Uterus (tissue), 2 donors: ENCODE results near the gene RELB.

Experiments
- POLR2A ChIP-seq, 2 donors: fragments of 450-650 bp; IDR thresholded peaks; one replicate each; pipeline ENCODE4 v1.6.1; 2016; ENCODE audit warnings: antibody characterized with exemption in 2 of 2, mild to moderate bottlenecking in 1 of 2, moderate library complexity in 1 of 2
- TF ChIP-seq, protein P1 (sequence below), 4 experiments: fragments of 200-600 bp in 2 of 4; fragments of 450-650 bp in 2 of 4; sonication (generic) in 2 of 4; IDR thresholded peaks; one replicate each; pipeline ENCODE4 v1.5.1; 2016 to 2019; ENCODE audit warnings: antibody characterized with exemption in 4 of 4, mild to moderate bottlenecking in 2 of 4, moderate library complexity in 1 of 4

DNA sequence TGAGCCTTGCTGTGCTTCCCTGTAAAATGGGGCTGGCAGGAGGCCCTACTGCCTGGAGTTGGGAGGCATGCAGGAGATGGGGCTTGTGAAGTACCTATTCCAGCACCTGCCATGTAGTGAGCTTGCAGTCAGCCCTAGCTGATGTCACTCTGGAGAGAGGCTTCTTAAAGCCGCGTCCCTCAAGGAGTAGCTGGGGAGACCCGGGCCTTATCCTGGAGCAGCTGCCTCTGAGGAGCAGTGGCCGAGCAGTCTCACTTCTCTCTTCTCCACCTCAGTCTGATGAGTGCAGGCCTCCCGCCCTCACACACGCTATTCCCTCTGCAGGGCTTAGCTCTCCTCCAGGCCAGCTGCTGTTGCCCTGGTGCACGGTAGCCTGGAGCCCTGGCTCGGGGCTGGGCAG, 55.6 kb downstream of the RELB start:
- TF ChIP-seq POLR2A (IDR thresholded peaks at IDR 0.05), result no peak
- TF ChIP-seq, protein P1, sequence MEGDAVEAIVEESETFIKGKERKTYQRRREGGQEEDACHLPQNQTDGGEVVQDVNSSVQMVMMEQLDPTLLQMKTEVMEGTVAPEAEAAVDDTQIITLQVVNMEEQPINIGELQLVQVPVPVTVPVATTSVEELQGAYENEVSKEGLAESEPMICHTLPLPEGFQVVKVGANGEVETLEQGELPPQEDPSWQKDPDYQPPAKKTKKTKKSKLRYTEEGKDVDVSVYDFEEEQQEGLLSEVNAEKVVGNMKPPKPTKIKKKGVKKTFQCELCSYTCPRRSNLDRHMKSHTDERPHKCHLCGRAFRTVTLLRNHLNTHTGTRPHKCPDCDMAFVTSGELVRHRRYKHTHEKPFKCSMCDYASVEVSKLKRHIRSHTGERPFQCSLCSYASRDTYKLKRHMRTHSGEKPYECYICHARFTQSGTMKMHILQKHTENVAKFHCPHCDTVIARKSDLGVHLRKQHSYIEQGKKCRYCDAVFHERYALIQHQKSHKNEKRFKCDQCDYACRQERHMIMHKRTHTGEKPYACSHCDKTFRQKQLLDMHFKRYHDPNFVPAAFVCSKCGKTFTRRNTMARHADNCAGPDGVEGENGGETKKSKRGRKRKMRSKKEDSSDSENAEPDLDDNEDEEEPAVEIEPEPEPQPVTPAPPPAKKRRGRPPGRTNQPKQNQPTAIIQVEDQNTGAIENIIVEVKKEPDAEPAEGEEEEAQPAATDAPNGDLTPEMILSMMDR (IDR thresholded peaks at IDR 0.05), result no peak
